NCI-H748 (cell line): ENCODE data around the gene CBX3.
A peak's percentile ranks its signal among the peaks of the same experiment; 100 is the strongest.
"Not testable (repeated sequence)": the region's sequence is repeated elsewhere in the genome, so short reads cannot be mapped to it uniquely, and the experiment has no call there.

Source experiments
- DNase-seq: peaks from one replicate; lab custom pipeline; 2025; ENCODE audit not compliant: unreplicated experiment; lab: John Stamatoyannopoulos, UW

Gene CBX3

GRCh38 chr7:26200444-26201246, 900 bp upstream of the CBX3 start, which contains the start of gene HNRNPA2B1:
Gene HNRNPA2B1, minus strand, starts transcription at chr7:26200746. Its CDS starts 169 bp downstream, at chr7:26200577.
- peak; percentile 99 for DNase-seq

- DNase-seq, result peak; percentile 75
These were observed 760 bp downstream of the CBX3 start for GRCh38 chr7:26202019-26202990.

- DNase-seq, result no peak
These were observed 1.5 kb downstream of the CBX3 start for GRCh38 chr7:26203016-26203415.

- no peak for DNase-seq
These were observed 6.5 kb downstream of the CBX3 start for GRCh38 chr7:26208040-26208439.

- no peak for DNase-seq
These were observed 11.6 kb downstream of the CBX3 start for GRCh38 chr7:26212921-26213718.

GRCh38 chr7:26213807-26214515, 12.4 kb downstream of the CBX3 start:
- DNase-seq, result no peak

GRCh38 chr7:26216049-26216448, 14.5 kb downstream of the CBX3 start:
- DNase-seq, result no peak

GRCh38 chr7:26224359-26224758, 22.8 kb downstream of the CBX3 start:
- DNase-seq, result no peak

- no peak for DNase-seq
These were observed 26.4 kb downstream of the CBX3 start for GRCh38 chr7:26227987-26228386.

GRCh38 chr7:26233902-26234511, 32.5 kb downstream of the CBX3 start:
- no peak for DNase-seq

GRCh38 chr7:26237035-26237807, 35.7 kb downstream of the CBX3 start:
- DNase-seq, result no peak

GRCh38 chr7:26238032-26238431, 36.5 kb downstream of the CBX3 start:
- DNase-seq, result no peak

- no peak for DNase-seq
These were observed 43.6 kb downstream of the CBX3 start for GRCh38 chr7:26245150-26245549.

GRCh38 chr7:26250239-26250638, 48.7 kb downstream of the CBX3 start:
- no peak for DNase-seq

- not testable (repeated sequence) for DNase-seq
These were observed 60.3 kb downstream of the CBX3 start for GRCh38 chr7:26261866-26262265.
